ENCODE measurements around the gene TMEM81. TPM values are rescaled to one million over a fixed set of nuclear protein-coding genes. Genes with fewer than 3 reads are reported as not detected.

TMEM81 gene
- total and polyA plus RNA-seq, 2 experiments from 2014 or later, result 3.6 to 4.5 TPM

DNA sequence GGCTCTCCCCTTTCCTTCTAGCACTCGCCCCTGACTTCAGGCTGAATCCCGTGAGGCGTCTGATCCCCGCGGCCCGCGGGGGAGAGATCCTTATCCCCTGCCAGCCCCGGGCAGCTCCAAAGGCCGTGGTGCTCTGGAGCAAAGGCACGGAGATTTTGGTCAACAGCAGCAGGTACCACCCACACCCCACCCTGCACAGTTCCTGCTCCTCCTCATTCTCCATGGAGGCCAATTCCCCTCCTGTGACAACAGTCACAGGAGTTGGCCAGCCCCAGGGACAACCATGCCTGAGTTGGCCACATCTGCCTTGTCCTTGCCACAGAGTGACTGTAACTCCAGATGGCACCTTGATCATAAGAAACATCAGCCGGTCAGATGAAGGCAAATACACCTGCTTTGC is 20.0 kb downstream of the TMEM81 start (continued):
- TF ChIP-seq ZNF114 (CRISPR knock-in tag; IDR thresholded peaks at IDR 0.05), result no peak
- TF ChIP-seq, protein P1, sequence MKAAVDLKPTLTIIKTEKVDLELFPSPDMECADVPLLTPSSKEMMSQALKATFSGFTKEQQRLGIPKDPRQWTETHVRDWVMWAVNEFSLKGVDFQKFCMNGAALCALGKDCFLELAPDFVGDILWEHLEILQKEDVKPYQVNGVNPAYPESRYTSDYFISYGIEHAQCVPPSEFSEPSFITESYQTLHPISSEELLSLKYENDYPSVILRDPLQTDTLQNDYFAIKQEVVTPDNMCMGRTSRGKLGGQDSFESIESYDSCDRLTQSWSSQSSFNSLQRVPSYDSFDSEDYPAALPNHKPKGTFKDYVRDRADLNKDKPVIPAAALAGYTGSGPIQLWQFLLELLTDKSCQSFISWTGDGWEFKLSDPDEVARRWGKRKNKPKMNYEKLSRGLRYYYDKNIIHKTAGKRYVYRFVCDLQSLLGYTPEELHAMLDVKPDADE (IDR thresholded peaks at IDR 0.05), result no peak
- TF ChIP-seq ZNF331 (CRISPR knock-in tag; IDR thresholded peaks at IDR 0.05; ENCODE audit: low read depth), result no peak
- TF ChIP-seq STAT1 (IDR thresholded peaks at IDR 0.05; ENCODE audit: unreplicated experiment), result no peak
- TF ChIP-seq, protein P2, sequence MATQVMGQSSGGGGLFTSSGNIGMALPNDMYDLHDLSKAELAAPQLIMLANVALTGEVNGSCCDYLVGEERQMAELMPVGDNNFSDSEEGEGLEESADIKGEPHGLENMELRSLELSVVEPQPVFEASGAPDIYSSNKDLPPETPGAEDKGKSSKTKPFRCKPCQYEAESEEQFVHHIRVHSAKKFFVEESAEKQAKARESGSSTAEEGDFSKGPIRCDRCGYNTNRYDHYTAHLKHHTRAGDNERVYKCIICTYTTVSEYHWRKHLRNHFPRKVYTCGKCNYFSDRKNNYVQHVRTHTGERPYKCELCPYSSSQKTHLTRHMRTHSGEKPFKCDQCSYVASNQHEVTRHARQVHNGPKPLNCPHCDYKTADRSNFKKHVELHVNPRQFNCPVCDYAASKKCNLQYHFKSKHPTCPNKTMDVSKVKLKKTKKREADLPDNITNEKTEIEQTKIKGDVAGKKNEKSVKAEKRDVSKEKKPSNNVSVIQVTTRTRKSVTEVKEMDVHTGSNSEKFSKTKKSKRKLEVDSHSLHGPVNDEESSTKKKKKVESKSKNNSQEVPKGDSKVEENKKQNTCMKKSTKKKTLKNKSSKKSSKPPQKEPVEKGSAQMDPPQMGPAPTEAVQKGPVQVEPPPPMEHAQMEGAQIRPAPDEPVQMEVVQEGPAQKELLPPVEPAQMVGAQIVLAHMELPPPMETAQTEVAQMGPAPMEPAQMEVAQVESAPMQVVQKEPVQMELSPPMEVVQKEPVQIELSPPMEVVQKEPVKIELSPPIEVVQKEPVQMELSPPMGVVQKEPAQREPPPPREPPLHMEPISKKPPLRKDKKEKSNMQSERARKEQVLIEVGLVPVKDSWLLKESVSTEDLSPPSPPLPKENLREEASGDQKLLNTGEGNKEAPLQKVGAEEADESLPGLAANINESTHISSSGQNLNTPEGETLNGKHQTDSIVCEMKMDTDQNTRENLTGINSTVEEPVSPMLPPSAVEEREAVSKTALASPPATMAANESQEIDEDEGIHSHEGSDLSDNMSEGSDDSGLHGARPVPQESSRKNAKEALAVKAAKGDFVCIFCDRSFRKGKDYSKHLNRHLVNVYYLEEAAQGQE (IDR thresholded peaks at IDR 0.05; ENCODE audit: unreplicated experiment), result no peak
- no peak for TF ChIP-seq POLR2AphosphoS5 (IDR thresholded peaks at IDR 0.05; ENCODE audit: low read depth)
- TF ChIP-seq JUNB (IDR thresholded peaks at IDR 0.05; ENCODE audit: unreplicated experiment), result no peak
- TF ChIP-seq, protein P3, sequence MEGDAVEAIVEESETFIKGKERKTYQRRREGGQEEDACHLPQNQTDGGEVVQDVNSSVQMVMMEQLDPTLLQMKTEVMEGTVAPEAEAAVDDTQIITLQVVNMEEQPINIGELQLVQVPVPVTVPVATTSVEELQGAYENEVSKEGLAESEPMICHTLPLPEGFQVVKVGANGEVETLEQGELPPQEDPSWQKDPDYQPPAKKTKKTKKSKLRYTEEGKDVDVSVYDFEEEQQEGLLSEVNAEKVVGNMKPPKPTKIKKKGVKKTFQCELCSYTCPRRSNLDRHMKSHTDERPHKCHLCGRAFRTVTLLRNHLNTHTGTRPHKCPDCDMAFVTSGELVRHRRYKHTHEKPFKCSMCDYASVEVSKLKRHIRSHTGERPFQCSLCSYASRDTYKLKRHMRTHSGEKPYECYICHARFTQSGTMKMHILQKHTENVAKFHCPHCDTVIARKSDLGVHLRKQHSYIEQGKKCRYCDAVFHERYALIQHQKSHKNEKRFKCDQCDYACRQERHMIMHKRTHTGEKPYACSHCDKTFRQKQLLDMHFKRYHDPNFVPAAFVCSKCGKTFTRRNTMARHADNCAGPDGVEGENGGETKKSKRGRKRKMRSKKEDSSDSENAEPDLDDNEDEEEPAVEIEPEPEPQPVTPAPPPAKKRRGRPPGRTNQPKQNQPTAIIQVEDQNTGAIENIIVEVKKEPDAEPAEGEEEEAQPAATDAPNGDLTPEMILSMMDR (conservative IDR thresholded peaks at IDR 0.05; ENCODE audit: low read depth in 2 of 2), result no peak
- TF ChIP-seq EZH2phosphoT487 (IDR thresholded peaks at IDR 0.05; ENCODE audit: unreplicated experiment), result no peak
- TF ChIP-seq EZH2 (IDR thresholded peaks at IDR 0.05; ENCODE audit: low read depth, unreplicated experiment), result no peak

DNA sequence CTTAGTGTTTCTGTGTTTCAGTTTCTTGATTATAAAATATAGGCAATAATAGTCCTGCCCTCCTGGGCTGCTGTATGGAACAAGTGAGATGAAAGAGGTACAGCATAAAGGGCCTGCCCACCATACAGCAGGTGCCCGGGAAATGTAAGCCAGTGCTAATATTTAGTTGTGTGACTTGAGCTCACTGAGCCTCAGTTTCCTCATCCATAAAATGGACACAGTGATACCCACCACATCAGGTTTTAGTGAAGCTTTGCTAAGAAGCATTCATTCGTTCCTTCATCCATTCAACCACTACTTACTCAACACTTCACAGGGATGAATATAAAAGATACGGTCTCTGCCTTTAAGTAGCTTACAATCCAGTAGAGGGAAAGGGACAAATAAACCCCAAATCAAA is 21.4 kb downstream of the TMEM81 start:
- H4K20me1 ChIP-seq (replicated peaks; ENCODE audit: insufficient read depth), result no peaks in the 10 kb centered on the region
- no peaks in the 10 kb centered on the region for H3K36me3 ChIP-seq (ENCODE audit: insufficient read depth)
- H3K27me3 Mint-ChIP-seq (ENCODE audit: insufficient read depth, low read depth, poor library complexity), result peaks cover 10% of the 10 kb centered on the region
- no peaks in the 10 kb centered on the region for H3K4me1 ChIP-seq (ENCODE audit: insufficient read depth)
- TF ChIP-seq, protein P2 (IDR thresholded peaks at IDR 0.05; ENCODE audit: unreplicated experiment), result no peak
- TF ChIP-seq EZH2 (IDR thresholded peaks at IDR 0.05; ENCODE audit: low read depth, unreplicated experiment) (no peak), NANOG (IDR thresholded peaks at IDR 0.05; ENCODE audit: borderline replicate concordance) (no peak), ZNF114 (CRISPR knock-in tag; IDR thresholded peaks at IDR 0.05) (no peak), JUNB (IDR thresholded peaks at IDR 0.05; ENCODE audit: unreplicated experiment) (no peak), ZNF331 (CRISPR knock-in tag; IDR thresholded peaks at IDR 0.05; ENCODE audit: low read depth) (no peak)
- DNase-seq (ENCODE audit: low spot score) (no peak), ATAC-seq (no peak)
- no peak overlapping the region for H3K4me2 ChIP-seq
- H3K27me3 ChIP-seq (ENCODE audit: insufficient read depth), result no peaks in the 10 kb centered on the region
- no peak overlapping the region for H2AFZ ChIP-seq
- H3K79me2 ChIP-seq (replicated peaks; ENCODE audit: insufficient read depth), result no peaks in the 10 kb centered on the region
- H3K4me3 ChIP-seq, result no peak overlapping the region
- H3K27ac ChIP-seq (ENCODE audit: low read depth), result no peak overlapping the region
- no peaks in the 10 kb centered on the region for H3K36me3 Mint-ChIP-seq (ENCODE audit: low read depth)
- no peaks in the 10 kb centered on the region for H3K9me2 ChIP-seq (ENCODE audit: insufficient read depth)
- H3K4me3 Mint-ChIP-seq, result no peak overlapping the region
- no peaks in the 10 kb centered on the region for H3F3A ChIP-seq (replicated peaks; ENCODE audit: low read depth)
- H3K27ac Mint-ChIP-seq, result no peak overlapping the region
- H3K4me1 Mint-ChIP-seq, result peaks cover 14% of the 10 kb centered on the region
- H3K9me3 Mint-ChIP-seq, result no peaks in the 10 kb centered on the region
